MM.1S (cell line): ENCODE measurements around the gene CDH5.

ENCODE experiments used
- EZH2 ChIP-seq: fragments of 300-600 bp; sonication (generic); optimal IDR thresholded peaks from 2 replicates; pipeline ENCODE3; 2017; ENCODE audit warnings: low read depth, mild to moderate bottlenecking, antibody characterized with exemption, low read length, mixed read lengths
- TF ChIP-seq, protein P1 (sequence below): fragments of 300-600 bp; sonication (generic); IDR thresholded peaks from 2 replicates; pipeline ENCODE4 v1.5.1; 2016; ENCODE audit warnings: antibody characterized with exemption, low read length, mixed read lengths

DNA sequence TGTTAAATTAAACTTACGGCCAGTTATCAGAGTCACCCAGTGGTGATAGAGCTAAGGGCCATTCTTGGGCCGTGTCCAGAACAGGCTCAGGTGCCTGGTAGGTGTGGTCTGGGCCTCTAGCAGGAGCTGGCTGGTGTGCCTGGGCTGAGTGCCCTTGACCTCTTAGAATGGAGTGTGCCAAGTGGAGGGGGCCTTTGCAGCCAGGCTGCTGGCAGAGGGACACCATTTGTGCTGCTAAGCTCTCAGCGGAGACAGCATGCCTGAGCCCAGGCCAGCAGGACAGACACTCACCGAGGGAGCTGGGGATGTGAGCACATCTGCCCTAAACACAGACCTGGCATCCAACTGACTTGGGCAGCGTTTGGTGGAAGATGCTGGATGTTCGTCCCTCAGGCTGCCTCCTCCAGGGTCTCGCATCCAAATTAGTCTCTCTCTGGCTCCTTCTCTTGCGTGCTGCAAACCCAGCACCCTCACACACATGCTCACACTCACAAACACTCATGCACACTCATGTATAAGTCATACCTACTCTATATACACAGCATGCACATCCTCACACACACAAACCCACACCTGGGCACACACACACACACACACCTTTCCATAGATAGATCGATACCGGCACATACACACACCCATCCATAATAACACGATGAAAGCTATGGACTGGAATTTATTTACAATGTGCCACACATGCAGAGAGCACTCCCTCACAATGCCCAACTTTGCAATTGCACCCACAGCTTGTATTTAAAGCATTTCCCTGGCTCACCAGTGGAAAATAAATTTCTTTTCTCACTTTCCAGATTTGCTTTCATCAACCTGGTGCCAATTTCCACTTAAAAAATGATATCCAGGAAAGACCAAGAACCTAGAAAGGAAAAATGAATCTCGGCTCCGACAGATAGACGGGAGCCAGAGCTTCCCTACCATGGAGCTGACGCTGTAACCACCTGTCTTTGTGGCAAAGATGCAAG is 33.6 kb upstream of the CDH5 start:
- TF ChIP-seq, protein P1, sequence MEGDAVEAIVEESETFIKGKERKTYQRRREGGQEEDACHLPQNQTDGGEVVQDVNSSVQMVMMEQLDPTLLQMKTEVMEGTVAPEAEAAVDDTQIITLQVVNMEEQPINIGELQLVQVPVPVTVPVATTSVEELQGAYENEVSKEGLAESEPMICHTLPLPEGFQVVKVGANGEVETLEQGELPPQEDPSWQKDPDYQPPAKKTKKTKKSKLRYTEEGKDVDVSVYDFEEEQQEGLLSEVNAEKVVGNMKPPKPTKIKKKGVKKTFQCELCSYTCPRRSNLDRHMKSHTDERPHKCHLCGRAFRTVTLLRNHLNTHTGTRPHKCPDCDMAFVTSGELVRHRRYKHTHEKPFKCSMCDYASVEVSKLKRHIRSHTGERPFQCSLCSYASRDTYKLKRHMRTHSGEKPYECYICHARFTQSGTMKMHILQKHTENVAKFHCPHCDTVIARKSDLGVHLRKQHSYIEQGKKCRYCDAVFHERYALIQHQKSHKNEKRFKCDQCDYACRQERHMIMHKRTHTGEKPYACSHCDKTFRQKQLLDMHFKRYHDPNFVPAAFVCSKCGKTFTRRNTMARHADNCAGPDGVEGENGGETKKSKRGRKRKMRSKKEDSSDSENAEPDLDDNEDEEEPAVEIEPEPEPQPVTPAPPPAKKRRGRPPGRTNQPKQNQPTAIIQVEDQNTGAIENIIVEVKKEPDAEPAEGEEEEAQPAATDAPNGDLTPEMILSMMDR: no peak
- no peak for TF ChIP-seq EZH2
